GM18511 (cell line): ENCODE measurements around the gene SLCO3A1.

ENCODE experiments used
- ATAC-seq: cut with Tn5 transposase; IDR thresholded peaks from one replicate; pipeline ENCODE4 v1.9.1; 2021; ENCODE audit warnings: mild to moderate bottlenecking, moderate library complexity; ENCODE audit not compliant: unreplicated experiment

The SLCO3A1 gene

GRCh38 chr15:92155934-92156333 is 302.4 kb downstream of the SLCO3A1 start:
- no peak for ATAC-seq

GRCh38 chr15:92157666-92158298 is 304.3 kb downstream of the SLCO3A1 start:
- ATAC-seq = no peak

- ATAC-seq = peak; percentile 33
These were observed 304.9 kb downstream of the SLCO3A1 start for GRCh38 chr15:92158426-92158825.

GRCh38 chr15:92159481-92159880 is 306.0 kb downstream of the SLCO3A1 start:
- no peak for ATAC-seq

- ATAC-seq = no peak
These were observed 306.7 kb downstream of the SLCO3A1 start for GRCh38 chr15:92159906-92160841.

- peak; percentile 95 for ATAC-seq
These were observed 307.6 kb downstream of the SLCO3A1 start for GRCh38 chr15:92161039-92161670.

- ATAC-seq = no peak
These were observed 309.1 kb downstream of the SLCO3A1 start for GRCh38 chr15:92162657-92163056.

GRCh38 chr15:92163641-92164040 is 310.1 kb downstream of the SLCO3A1 start:
- no peak for ATAC-seq

- no peak for ATAC-seq
These were observed 311.0 kb downstream of the SLCO3A1 start for GRCh38 chr15:92164327-92165000.

- no peak for ATAC-seq
These were observed 311.5 kb downstream of the SLCO3A1 start for GRCh38 chr15:92165001-92165346.

GRCh38 chr15:92166029-92166428 is 312.5 kb downstream of the SLCO3A1 start:
- ATAC-seq = no peak

- no peak for ATAC-seq
These were observed 313.4 kb downstream of the SLCO3A1 start for GRCh38 chr15:92166751-92167405.

GRCh38 chr15:92167451-92167850 is 313.9 kb downstream of the SLCO3A1 start:
- ATAC-seq = no peak

- ATAC-seq = no peak
These were observed 314.7 kb downstream of the SLCO3A1 start for GRCh38 chr15:92168066-92168683.

GRCh38 chr15:92170897-92171296 is 317.4 kb downstream of the SLCO3A1 start:
- ATAC-seq = no peak

GRCh38 chr15:92178911-92179310 is 325.4 kb downstream of the SLCO3A1 start:
- ATAC-seq = no peak

GRCh38 chr15:92184142-92184541 is 330.6 kb downstream of the SLCO3A1 start:
- no peak for ATAC-seq

- ATAC-seq = no peak
These were observed 331.2 kb downstream of the SLCO3A1 start for GRCh38 chr15:92184679-92185230.

GRCh38 chr15:92187975-92188374 is 334.5 kb downstream of the SLCO3A1 start:
- ATAC-seq = no peak

- ATAC-seq = no peak
These were observed 335.7 kb downstream of the SLCO3A1 start for GRCh38 chr15:92189166-92189565.
